Measurements from ENCODE around the gene INSYN1. TPM values are rescaled to one million over a fixed set of nuclear protein-coding genes. Genes with fewer than 3 reads are reported as not detected.

Gene INSYN1
- total and polyA plus RNA-seq, 2 experiments from 2014 or later, result 0.18 to 14.2 TPM

GRCh38 chr15:73749971-73750370, 3.2 kb downstream of the INSYN1 start:
- TF ChIP-seq NANOG (IDR thresholded peaks at IDR 0.05; ENCODE audit: borderline replicate concordance), result no peak
- TF ChIP-seq ETS1 (IDR thresholded peaks at IDR 0.05), result no peak
- TF ChIP-seq POLR2AphosphoS5 (IDR thresholded peaks at IDR 0.05; ENCODE audit: low read depth), result no peak
- no peak for TF ChIP-seq ZNF462 (CRISPR knock-in tag; IDR thresholded peaks at IDR 0.05)
- TF ChIP-seq EZH2phosphoT487 (IDR thresholded peaks at IDR 0.05; ENCODE audit: unreplicated experiment), result no peak
- TF ChIP-seq CTCF (conservative IDR thresholded peaks at IDR 0.05; ENCODE audit: low read depth in 2 of 2), result no peak
- no peak for TF ChIP-seq CREB1 (CRISPR knock-in tag; IDR thresholded peaks at IDR 0.05; ENCODE audit: low read depth)
- TF ChIP-seq ZNF114 (CRISPR knock-in tag; IDR thresholded peaks at IDR 0.05), result no peak
- no peak for TF ChIP-seq EZH2 (IDR thresholded peaks at IDR 0.05; ENCODE audit: low read depth, unreplicated experiment)
- no peak for TF ChIP-seq REST (IDR thresholded peaks at IDR 0.05; ENCODE audit: unreplicated experiment)
- TF ChIP-seq STAT1 (IDR thresholded peaks at IDR 0.05; ENCODE audit: unreplicated experiment), result no peak
- no peak for TF ChIP-seq JUNB (IDR thresholded peaks at IDR 0.05; ENCODE audit: unreplicated experiment)
- TF ChIP-seq ZNF331 (CRISPR knock-in tag; IDR thresholded peaks at IDR 0.05; ENCODE audit: low read depth), result no peak
- H3K36me3 Mint-ChIP-seq (ENCODE audit: low read depth), result no peaks in the 10 kb centered on the region; the same call in 2 of the 3 replicates
- DNase-seq (ENCODE audit: low spot score), result no peak
- H3K79me2 ChIP-seq (replicated peaks; ENCODE audit: insufficient read depth), result no peaks in the 10 kb centered on the region
- H3F3A ChIP-seq (replicated peaks; ENCODE audit: low read depth), result no peaks in the 10 kb centered on the region; the same call in 1 of the 2 replicates
- H3K27ac ChIP-seq (ENCODE audit: low read depth), result no peak overlapping the region
- no peak for ATAC-seq
- H3K4me3 ChIP-seq, result no peak overlapping the region
- no peaks in the 10 kb centered on the region for H4K20me1 ChIP-seq (replicated peaks; ENCODE audit: insufficient read depth)
- peaks cover 25% of the 10 kb centered on the region for H3K4me1 ChIP-seq (ENCODE audit: insufficient read depth)
- H3K27ac Mint-ChIP-seq, result no peak overlapping the region
- H3K4me1 Mint-ChIP-seq, result peaks cover 55% of the 10 kb centered on the region
- H3K4me2 ChIP-seq, result no peak overlapping the region
- peaks cover 17% of the 10 kb centered on the region for H3K27me3 ChIP-seq (ENCODE audit: insufficient read depth)
- no peaks in the 10 kb centered on the region for H3K36me3 ChIP-seq (ENCODE audit: insufficient read depth)
- no peak overlapping the region for H3K4me3 Mint-ChIP-seq
- H3K9me2 ChIP-seq (ENCODE audit: insufficient read depth), result no peaks in the 10 kb centered on the region
- H2AFZ ChIP-seq, result no peak overlapping the region
- H3K27me3 Mint-ChIP-seq (ENCODE audit: insufficient read depth, low read depth, poor library complexity), result peaks cover 22% of the 10 kb centered on the region
- no peaks in the 10 kb centered on the region for H3K9me3 Mint-ChIP-seq
